NT2/D1 (cell line): Measurements from ENCODE around the gene SLC22A4.

Experiments
- YY1 ChIP-seq: IDR thresholded peaks from 2 replicates; pipeline ENCODE4 v1.6.1; 2011; ENCODE audit not compliant: insufficient read length, insufficient read depth
- ZNF274 ChIP-seq: IDR thresholded peaks from 2 replicates; pipeline ENCODE4 v1.6.1; 2011; ENCODE audit warnings: mild to moderate bottlenecking, low read depth, low read length

- TF ChIP-seq ZNF274 (no peak), YY1 (no peak)
Measured at GRCh38 chr5:132353486-132353995, 59.3 kb downstream of the SLC22A4 start.
